ENCODE results near the gene OR2D3. TPM values are rescaled to one million over a fixed set of nuclear protein-coding genes. Genes with fewer than 3 reads are reported as not detected.
"Not testable (repeated sequence)": the region's sequence is repeated elsewhere in the genome, so short reads cannot be mapped to it uniquely, and the experiment has no call there.

The OR2D3 gene
- total RNA-seq, 1 donor from 2014 or later, result not detected

GRCh38 chr11:6904804-6905203 is 16.0 kb upstream of the OR2D3 start:
- H3K27ac Mint-ChIP-seq; H3K36me3 Mint-ChIP-seq (ENCODE audit: low read depth); H3K27me3 Mint-ChIP-seq; H3K4me1 Mint-ChIP-seq; intact Hi-C loops (cut with micrococcal nuclease); DNase-seq; H3K4me3 Mint-ChIP-seq; H3K9me3 Mint-ChIP-seq: not testable (repeated sequence)

GRCh38 chr11:6911378-6911777 is 9.4 kb upstream of the OR2D3 start:
- intact Hi-C loops (cut with micrococcal nuclease), result no loop called here
- Mint-ChIP-seq H3K9me3 (no peaks in the 10 kb centered on the region), H3K4me1 (no peaks in the 10 kb centered on the region)

DNA sequence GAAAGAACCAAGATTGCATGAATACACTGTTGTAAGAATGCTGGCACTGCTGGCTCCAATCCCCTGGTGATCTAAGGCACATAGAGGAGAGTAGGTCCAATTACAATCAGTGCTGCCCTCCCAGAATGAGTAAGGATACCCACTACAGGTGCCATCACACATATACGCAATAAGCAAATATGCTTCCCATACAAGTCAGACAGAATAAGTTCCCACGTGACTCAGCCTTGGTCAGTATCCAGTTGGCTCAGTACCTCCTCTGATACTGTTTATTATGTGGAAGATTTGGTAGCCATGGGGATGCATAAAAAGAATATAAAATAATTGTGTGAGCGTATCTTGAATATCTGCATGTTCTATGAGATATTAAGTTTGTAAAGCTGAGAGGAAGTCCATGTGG is 8.9 kb upstream of the OR2D3 start:
- intact Hi-C loops (cut with micrococcal nuclease), result no loop called here
- Mint-ChIP-seq H3K9me3 (no peaks in the 10 kb centered on the region), H3K4me1 (no peaks in the 10 kb centered on the region), H3K4me3 (no peak overlapping the region), H3K27me3 (no peaks in the 10 kb centered on the region), H3K36me3 (ENCODE audit: low read depth) (no peaks in the 10 kb centered on the region), H3K27ac (no peak overlapping the region)
- DNase-seq, result no peak

More at GRCh38 chr11:6911378-6911777, 9.4 kb upstream of the OR2D3 start:
- H3K27ac Mint-ChIP-seq, result peak overlapping the region; percentile 1
- no peaks in the 10 kb centered on the region for H3K36me3 Mint-ChIP-seq (ENCODE audit: low read depth)
- no peak for DNase-seq
- no peaks in the 10 kb centered on the region for H3K27me3 Mint-ChIP-seq
- no peak overlapping the region for H3K4me3 Mint-ChIP-seq

DNA sequence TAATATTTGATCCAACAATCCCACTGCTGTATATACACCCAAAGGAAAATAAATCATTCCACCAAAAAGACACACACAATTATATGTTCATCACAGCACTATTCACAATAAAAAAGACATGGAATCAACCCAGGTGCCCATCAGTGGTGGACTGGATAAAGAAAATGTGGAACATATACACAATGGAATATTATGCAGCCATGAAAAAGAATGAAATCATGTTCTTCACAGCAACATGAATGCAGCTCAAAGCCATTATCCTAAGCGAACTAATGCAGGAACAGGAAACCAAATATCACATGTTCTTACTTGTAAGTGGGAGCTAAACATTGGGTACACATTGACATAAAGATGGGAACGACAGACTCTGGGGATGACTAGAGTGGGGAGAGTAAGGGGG is 1.1 kb upstream of the OR2D3 start:
- H3K36me3 Mint-ChIP-seq (ENCODE audit: low read depth), result no peaks in the 10 kb centered on the region
- H3K9me3 Mint-ChIP-seq, result peaks cover 8% of the 10 kb centered on the region
- no peaks in the 10 kb centered on the region for H3K4me1 Mint-ChIP-seq
- H3K27ac Mint-ChIP-seq, result no peak overlapping the region
- no peak for DNase-seq
- intact Hi-C loops (cut with micrococcal nuclease), result loop anchor here (10.0 kb wide), 1 partner anchor 105 kb away; no protein-coding TSS in a partner anchor
- H3K27me3 Mint-ChIP-seq, result peaks cover 15% of the 10 kb centered on the region
- H3K4me3 Mint-ChIP-seq, result no peak overlapping the region

DNA sequence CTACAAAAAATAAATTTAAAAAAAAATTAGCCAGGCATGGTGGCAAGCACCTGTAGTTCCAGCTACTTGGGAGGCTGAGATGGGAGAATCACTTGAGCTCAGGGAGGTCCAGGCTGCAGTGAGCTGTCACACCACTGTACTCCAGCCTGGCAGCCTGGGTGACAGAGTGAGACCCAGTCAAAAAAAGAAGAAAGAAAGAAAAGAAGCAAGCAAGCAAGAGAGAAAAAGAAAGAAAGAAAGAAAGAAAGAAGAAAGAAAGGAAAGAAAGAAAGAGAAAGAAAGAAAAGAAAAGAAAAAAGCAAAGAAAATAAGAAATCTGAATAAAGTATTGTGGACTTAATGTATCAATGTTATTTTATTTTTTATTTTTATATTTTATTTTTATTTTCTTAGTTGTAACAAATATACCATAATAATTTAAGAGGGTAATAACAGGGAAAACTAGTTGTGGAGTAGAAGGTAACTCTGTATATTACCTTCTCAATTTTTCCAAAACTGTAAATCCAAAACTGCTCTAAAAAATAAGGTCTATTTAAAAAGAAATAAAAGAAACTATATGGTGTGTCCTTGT is 4.3 kb downstream of the OR2D3 start:
- Mint-ChIP-seq H3K9me3 (peaks cover 8% of the 10 kb centered on the region), H3K4me1 (peaks cover 20% of the 10 kb centered on the region), H3K27me3 (peaks cover 39% of the 10 kb centered on the region), H3K4me3 (no peak overlapping the region), H3K36me3 (ENCODE audit: low read depth) (no peaks in the 10 kb centered on the region), H3K27ac (no peak overlapping the region)
- intact Hi-C loops (cut with micrococcal nuclease), result loop anchor here (5.0 to 10.0 kb wide), 3 partner anchors 68 to 188 kb away; no protein-coding TSS in a partner anchor
- DNase-seq, result no peak

GRCh38 chr11:6925636-6926207 is 4.9 kb downstream of the OR2D3 start:
- peaks cover 20% of the 10 kb centered on the region for H3K4me1 Mint-ChIP-seq
- peaks cover 39% of the 10 kb centered on the region for H3K27me3 Mint-ChIP-seq
- H3K9me3 Mint-ChIP-seq, result peaks cover 7% of the 10 kb centered on the region
- no peaks in the 10 kb centered on the region for H3K36me3 Mint-ChIP-seq (ENCODE audit: low read depth)
- peak overlapping the region; percentile 93 for H3K4me3 Mint-ChIP-seq
- intact Hi-C loops (cut with micrococcal nuclease), result loop anchor here (5.0 to 10.0 kb wide), 3 partner anchors 68 to 188 kb away; no protein-coding TSS in a partner anchor
- H3K27ac Mint-ChIP-seq, result peak overlapping the region; percentile 35
- DNase-seq, result no peak

DNA sequence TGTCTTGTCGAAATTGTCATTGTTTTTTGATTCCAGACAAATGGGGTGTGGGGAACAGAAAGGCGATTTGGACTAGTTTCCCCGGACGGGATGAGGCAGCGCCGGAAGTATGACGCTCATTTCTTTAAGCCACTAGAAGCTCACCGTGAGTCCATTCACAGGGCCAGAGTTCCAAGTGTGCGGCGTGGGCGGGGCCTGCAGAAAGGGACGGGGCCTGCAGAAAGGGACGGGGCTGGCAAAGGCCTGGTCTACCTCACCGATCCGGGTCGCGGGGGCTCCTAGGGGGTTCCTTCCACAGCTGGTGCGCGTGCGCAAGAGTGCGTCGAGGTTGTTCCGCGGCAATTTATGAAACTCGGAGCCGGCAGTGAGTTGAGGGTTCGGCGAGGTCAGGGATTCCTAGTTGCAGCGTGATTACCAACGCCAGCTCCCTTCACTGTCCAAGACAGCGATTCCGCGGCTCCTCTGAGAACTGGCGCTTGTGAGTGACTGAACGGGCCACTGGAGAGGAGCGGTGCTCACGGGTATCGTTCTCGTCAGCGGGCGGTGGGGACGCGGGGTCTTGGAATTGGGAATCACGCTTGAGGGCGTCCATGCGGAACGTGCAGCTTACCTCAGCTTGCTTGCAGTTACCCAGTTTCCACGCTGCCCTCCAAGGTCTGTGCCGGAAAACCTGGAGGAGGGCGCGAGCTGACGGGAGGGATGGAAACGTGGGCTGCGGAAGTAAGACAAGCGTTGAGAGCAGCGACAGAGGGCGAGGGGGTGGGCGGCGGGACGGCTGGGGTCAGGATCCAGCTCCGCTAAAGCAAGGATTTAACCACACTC is 5.6 kb downstream of the OR2D3 start, which contains the start of gene ZNF215:
Gene ZNF215, plus strand, starts transcription at position 219 of the 822 bp plus-strand sequence. CDS start 5,847 bp downstream, outside the sequence.
- Mint-ChIP-seq H3K36me3 (ENCODE audit: low read depth) (no peaks in the 10 kb centered on the region), H3K4me3 (peak within 1 kb of the TSS; percentile 93), H3K27ac (peak within 1 kb of the TSS; percentile 35), H3K27me3 (peaks cover 39% of the 10 kb centered on the region), H3K9me3 (peaks cover 7% of the 10 kb centered on the region), H3K4me1 (peaks cover 22% of the 10 kb centered on the region)
- intact Hi-C loops (cut with micrococcal nuclease), result loop anchor here (1.0 to 10.0 kb wide), 4 partner anchors 9 to 189 kb away; no protein-coding TSS in a partner anchor
- peak; percentile 85 for DNase-seq

- Mint-ChIP-seq H3K9me3 (peaks cover 5% of the 10 kb centered on the region), H3K36me3 (ENCODE audit: low read depth) (no peaks in the 10 kb centered on the region), H3K4me1 (peaks cover 25% of the 10 kb centered on the region), H3K27ac (no peak overlapping the region), H3K27me3 (peaks cover 37% of the 10 kb centered on the region), H3K4me3 (peak overlapping the region; percentile 93)
- intact Hi-C loops (cut with micrococcal nuclease), result loop anchor here (1.0 to 10.0 kb wide), 4 partner anchors 8 to 190 kb away; no protein-coding TSS in a partner anchor
- peak; percentile 49 for DNase-seq
Measured at GRCh38 chr11:6927030-6927617, 6.3 kb downstream of the OR2D3 start.

GRCh38 chr11:6928916-6929315 is 8.1 kb downstream of the OR2D3 start:
- H3K4me3 Mint-ChIP-seq, result no peak overlapping the region
- peaks cover 30% of the 10 kb centered on the region for H3K27me3 Mint-ChIP-seq
- H3K36me3 Mint-ChIP-seq (ENCODE audit: low read depth), result peaks cover 8% of the 10 kb centered on the region
- peaks cover 5% of the 10 kb centered on the region for H3K9me3 Mint-ChIP-seq
- peak; percentile 51 for DNase-seq
- peaks cover 35% of the 10 kb centered on the region for H3K4me1 Mint-ChIP-seq
- intact Hi-C loops (cut with micrococcal nuclease), result loop anchor here (5.0 to 10.0 kb wide), 3 partner anchors 72 to 192 kb away; no protein-coding TSS in a partner anchor
- H3K27ac Mint-ChIP-seq, result no peak overlapping the region

DNA sequence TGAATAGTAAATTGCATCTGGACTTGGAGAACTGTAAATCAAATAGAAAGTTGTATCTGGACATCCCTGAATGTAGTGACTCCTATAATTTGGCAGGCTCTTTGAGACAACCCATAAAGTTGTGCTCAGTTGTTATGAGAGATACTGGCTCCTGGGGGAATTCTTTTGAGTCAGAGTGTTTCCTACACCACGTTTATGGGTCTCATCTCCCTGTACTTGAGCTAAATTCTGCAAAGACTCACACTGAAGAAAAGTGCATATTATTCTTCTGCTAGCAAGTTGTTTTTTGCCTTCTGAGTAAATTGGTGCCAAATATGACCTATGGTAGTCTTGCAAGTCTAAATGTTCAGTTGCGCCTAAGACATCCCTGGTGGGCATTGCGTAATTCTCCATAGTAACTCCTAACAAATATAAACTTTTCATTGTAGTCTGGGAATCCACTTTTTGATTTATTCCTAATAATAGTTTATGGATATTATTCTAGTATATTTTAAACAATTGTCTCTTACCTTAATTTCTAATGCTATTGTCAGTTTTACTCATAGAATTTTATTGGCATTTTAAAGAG is 10.4 kb downstream of the OR2D3 start:
- Mint-ChIP-seq H3K27ac (no peak overlapping the region), H3K36me3 (ENCODE audit: low read depth) (peaks cover 12% of the 10 kb centered on the region), H3K4me3 (no peak overlapping the region), H3K4me1 (peaks cover 26% of the 10 kb centered on the region), H3K27me3 (peaks cover 18% of the 10 kb centered on the region), H3K9me3 (no peaks in the 10 kb centered on the region)
- no peak for DNase-seq
- intact Hi-C loops (cut with micrococcal nuclease), result no loop called here

GRCh38 chr11:6932145-6932544 is 11.3 kb downstream of the OR2D3 start:
- peak overlapping the region; percentile 76 for H3K27ac Mint-ChIP-seq
- H3K4me1 Mint-ChIP-seq, result peaks cover 23% of the 10 kb centered on the region
- intact Hi-C loops (cut with micrococcal nuclease), result no loop called here
- peak overlapping the region; percentile 68 for H3K4me3 Mint-ChIP-seq
- H3K27me3 Mint-ChIP-seq, result peaks cover 14% of the 10 kb centered on the region
- DNase-seq, result peak; percentile 77
- H3K9me3 Mint-ChIP-seq, result no peaks in the 10 kb centered on the region
- peaks cover 12% of the 10 kb centered on the region for H3K36me3 Mint-ChIP-seq (ENCODE audit: low read depth)

DNA sequence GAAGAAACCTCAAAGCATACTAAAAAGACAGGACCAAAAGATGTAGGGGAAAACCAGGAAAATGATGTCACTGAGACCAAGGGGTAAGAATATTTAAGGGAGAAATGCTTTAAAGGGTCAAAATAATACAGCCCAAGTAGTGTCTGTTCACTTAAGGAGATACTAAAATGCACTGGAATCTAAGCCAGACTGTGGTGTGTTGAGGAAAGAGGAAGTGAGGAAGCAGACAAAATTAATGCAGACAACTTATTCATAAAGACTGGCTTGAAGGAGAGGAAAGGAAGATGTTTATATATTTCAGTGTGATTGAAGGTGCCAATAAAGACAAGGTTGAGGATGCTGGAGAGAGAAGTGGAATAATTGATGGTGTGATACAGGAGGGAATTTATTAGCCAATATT is 21.2 kb downstream of the OR2D3 start:
- no peaks in the 10 kb centered on the region for H3K27me3 Mint-ChIP-seq
- no peaks in the 10 kb centered on the region for H3K36me3 Mint-ChIP-seq (ENCODE audit: low read depth)
- intact Hi-C loops (cut with micrococcal nuclease), result no loop called here
- DNase-seq, result no peak
- no peaks in the 10 kb centered on the region for H3K9me3 Mint-ChIP-seq
- H3K4me1 Mint-ChIP-seq, result no peaks in the 10 kb centered on the region
- H3K27ac Mint-ChIP-seq, result no peak overlapping the region
- no peak overlapping the region for H3K4me3 Mint-ChIP-seq

- no peak overlapping the region for H3K27ac Mint-ChIP-seq
- H3K9me3 Mint-ChIP-seq, result no peaks in the 10 kb centered on the region
- no peaks in the 10 kb centered on the region for H3K36me3 Mint-ChIP-seq (ENCODE audit: low read depth)
- intact Hi-C loops (cut with micrococcal nuclease), result no loop called here
- no peaks in the 10 kb centered on the region for H3K27me3 Mint-ChIP-seq
- no peak overlapping the region for H3K4me3 Mint-ChIP-seq
- DNase-seq, result no peak
- H3K4me1 Mint-ChIP-seq, result no peaks in the 10 kb centered on the region
Measured at GRCh38 chr11:6943131-6943530, 22.3 kb downstream of the OR2D3 start.
